Activated effector memory CD4-positive, alpha-beta T cell treated with Interleukin-2 at 50 U/mL for 16 hours (primary cell): ENCODE results near the gene PDGFRB.
"Not testable (repeated sequence)": the region's sequence is repeated elsewhere in the genome, so short reads cannot be mapped to it uniquely, and the experiment has no call there.

ENCODE experiments used
- DNase-seq: peaks from one replicate; pipeline ENCODE4 v3.0.0-alpha.2; 2020

PDGFRB gene

DNA sequence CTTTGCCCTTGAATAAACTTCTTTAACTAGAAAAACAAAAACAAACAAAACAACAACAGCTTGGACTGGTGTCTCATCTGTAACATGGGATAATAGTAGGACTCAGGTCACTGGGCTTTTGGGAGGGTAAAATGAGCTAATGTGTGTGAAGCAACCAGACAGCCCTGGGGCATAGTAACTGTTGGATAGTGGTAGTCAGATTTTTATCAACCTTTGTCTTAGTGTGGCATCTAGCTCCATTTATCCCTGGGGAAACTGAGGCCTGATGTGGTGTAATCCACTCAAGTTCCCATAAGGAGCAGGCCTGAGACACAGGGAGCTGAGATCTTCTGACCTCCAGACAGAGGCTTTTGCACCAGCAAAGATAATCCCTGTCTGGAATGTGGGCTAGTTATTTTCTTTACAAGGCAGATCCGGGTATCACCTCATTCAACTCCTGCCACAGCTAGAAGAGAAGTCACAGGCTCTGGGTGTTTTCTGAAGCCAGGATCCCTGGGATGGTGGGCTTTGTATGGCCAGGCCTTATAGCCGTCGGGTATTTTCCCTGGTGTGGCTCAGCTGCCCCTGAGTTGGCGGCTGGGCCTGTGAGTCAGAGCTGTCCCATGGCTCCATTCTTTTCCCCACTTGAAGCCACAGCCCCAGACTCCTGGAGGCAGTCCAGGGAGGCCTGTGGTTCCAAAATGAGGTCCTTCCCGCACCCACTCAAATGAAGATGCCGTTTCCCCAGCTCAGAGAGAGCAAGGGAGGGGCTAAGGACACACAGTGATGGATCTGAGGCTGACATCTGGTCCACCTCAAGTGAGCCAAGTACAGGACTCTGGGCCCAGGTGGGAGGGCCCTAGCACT, 43.2 kb downstream of the PDGFRB start:
- no peak for DNase-seq

DNA sequence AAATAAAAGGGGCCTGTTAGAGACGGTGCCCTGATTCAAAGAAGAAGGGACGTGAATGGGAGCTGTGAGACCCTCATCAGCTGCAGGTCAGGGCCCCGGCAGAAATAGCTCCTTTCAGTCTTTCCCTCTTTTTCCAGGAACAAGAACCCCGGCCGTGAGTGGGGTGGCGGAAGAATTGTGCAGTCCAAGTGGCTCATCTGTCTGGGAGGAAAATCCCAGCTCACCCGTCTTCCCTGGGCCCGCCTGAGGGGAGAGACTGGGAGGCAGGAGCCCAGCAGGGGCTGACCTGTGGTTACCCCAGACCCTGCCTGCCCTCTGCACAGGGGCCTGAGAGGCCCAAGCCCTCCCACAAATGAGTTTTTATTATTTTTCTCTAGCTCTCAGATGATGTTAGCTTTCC, 44.5 kb downstream of the PDGFRB start:
- DNase-seq: no peak

DNA sequence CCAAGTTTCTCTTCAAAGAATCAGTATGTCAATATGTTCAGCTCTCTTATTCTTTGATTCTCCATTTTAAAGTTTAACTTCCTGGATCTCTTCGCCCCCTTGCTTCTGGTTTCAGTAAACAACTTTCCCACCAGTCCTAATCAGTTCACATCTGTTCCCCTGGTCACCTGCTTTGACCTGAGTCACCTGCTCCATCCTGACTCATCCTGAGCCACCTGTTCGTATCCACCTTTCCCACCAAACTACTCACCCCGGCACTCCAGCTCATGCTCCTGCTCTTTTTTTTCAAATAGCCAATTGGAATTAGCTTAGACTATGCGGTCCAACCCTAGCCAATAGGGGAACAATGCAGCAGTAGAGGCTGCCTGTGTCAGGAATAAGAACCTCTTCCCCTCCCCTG, 45.7 kb downstream of the PDGFRB start:
- no peak for DNase-seq

DNA sequence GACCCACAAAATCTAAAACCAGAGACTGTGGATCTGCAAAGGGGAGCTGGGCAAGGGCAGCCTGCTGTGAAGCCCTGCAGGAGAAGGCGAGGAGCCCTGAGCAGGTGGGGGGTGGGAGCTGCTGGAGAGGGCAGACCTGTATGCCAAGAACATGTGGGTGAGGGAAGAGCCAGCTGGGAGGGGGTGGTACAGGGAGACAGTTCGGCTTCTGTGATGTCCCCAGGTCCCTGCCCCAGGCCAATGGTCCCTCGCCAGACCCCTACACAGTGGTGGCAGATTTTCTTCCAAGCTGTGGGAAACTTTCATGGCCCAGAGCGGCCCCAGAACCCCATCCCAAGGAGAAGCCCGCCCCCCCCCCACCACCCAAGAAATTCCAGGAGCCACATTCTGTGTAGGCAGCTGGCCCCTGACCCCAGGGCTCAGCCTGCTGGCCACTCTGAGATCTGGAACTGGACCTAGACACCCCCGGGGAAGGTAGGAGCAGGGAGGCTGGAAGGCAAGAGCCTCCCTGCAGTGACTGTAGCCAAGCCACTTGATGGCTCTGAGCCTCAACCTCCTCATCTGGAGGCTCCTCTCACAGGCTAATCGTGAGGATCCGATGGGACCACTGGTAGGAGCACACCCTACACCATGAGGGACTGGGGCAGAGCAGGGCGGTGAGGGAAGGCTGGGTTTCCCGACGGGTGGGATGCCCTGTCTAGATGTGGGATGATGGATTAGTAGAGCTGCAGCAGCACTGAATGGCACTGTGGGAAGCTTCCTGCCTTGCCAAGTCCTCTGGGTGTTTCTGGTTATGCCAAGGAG, 46.7 kb downstream of the PDGFRB start:
- DNase-seq: no peak

DNA sequence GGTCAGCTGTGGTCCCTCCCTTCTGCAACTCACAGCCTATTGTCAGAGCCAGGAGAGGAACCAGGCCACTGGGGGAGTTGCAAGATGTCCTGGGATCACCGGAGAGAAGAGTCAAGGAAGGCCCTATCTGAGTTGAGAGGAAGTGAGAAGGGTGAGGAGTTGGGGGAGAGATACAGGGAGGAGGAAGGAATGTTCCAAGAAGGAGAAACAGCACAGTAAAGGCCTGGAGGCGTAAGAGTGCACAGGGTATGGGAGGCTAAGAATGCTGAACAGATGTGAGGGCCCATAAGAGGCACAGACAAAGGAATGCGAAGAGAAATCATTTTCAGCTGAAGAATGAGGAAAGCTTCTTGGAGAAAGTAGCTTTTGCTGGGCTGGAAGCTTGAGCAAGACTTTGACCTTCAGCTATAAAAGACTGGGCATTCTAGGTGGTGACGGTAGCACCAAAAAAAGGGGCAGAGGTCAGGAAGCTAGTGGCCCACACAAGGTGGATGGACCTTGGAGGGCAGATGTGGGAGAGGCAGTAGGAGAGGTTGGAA, 47.7 kb downstream of the PDGFRB start:
- no peak for DNase-seq

DNA sequence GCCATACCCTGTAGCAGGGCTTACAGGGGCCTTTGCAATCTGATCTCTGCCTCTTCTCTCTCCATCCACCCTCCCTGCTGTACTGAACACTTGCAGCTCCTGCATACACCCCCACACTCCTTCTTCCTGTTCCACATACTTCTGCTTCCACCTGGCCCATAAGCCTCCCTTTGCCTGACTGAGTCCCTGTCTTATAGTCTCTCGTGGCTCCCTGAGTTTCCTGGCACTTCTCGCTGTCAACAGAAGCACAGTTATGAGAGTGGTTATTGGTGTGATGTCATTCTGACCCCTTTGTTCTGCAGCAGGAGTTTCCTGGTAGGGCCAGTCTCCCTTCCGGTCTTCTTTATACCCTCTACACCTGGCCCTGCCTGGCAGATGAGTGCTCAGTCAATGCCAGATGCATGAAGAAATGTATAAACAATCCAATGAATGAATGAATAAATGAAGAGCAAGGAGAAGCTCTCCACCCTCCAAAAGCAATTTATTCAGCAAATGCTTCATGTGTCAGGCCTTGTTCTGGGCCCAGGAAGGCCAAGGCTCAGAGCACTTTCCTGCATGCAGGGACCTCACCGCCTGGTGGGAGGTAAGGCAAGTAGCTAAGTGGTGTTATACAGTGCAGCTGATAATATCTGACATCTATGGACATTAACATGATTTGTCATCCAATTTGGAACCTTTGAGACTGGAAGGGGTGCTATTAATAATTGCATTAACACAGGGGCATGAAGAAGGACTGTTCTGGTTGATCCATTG, 48.8 kb downstream of the PDGFRB start:
- DNase-seq: no peak

DNA sequence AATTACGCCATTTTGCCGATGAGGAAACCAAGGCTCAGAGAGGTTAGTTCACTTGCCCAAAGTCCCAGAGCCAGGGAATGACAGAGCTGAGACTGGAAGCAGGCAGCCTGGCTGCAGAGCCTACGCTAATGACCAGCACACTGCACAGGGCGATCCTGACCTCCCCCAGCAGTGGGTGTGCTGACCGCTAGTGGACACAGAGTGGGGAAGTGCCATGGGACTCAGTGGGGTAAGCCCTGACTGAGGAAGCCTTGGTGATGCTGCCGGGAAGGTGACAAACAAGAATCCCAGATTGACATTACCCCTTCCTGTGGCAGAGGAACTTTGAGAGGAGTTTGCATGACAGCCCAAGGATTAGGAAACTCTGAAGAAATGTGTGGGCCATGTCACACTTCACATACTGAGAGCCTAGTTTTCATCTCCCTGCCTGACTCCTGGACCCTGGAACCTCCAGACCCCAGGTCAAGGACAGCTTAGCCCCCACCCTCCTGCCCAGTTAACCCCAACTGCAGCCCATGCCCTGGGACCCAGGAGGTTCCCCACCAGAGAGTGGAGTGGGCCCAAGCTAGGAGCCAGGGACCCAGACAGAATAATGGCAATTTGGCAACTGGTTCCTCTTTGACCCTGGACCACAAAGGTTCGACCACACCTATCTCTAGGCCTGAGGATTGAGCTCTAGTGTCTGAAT, 49.6 kb downstream of the PDGFRB start:
- no peak for DNase-seq

DNA sequence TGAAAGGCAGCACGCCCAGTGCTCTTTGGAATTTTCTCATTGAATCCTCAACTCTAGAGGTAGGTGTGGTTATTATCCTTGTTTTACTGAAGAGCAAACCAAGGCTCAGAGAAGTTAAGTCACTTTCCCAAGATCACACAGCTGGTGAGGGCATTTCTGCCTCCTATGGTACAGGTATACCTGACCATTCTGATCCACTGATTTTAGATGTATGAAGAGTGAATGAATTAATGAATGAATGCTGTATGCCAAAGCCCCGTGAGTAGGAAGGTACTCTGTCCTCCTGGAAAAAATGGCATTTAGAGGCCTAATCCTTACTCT, 51.1 kb downstream of the PDGFRB start:
- DNase-seq: no peak

DNA sequence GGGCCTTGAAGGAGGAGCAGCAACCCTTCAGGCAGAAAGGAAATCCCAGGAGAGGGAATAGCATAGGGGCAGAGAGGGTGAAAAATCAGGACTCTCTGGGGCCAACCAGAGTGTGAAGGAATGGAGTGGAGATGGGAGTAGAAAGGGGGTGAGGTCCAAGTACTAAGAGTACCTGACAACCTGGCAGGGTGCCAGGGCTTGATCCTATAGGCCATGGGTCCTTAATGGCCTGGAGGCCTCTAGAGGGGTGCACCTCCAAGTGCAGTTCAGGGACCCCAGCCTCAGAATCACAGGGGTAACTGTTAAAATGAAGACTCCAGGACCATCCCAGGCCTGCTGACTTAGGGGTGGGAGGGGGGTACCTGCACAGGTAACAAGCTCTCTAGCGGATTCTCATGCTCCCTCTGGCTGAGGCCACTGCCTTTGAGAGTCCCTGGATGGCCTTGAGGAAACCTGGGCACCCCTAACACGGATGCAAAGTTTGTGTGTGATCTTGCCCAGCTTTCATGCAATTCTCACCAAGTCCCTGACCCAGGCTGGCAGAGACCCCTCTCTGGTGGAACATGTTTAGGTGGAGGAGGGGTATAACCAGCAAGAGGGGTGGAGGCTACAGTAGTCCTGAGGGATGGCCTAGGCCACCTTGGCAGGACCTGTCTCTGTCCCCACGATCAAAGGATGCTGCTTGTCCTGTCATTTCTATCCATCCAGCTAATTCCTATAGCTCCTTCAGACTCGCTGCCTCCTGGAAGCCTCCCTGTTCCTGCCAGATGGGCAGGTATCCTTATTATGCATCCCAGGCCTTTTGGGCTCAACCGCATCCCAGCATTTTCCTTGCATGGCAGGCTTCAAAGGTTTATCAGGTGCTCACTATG, 51.7 kb downstream of the PDGFRB start:
- DNase-seq: no peak

DNA sequence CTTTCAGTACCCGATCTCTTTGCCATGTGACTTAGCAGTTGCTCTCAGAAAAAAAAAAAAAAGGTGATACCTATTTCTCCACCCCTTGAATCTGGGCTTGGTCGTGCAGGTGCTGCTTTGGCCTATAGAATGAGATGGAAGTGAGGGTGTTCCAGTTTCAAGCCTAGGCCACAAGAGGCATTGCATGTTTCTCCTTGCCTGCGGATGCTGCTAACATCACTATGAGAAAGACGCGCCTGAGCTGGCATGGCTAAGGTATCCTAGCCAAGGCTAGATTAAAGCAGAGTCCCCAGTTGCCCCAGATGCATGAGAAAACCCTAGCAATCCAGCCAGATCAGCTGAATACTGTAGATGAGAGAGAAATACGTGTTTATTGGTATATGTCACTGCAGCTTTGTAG, 54.6 kb downstream of the PDGFRB start:
- no peak for DNase-seq

DNA sequence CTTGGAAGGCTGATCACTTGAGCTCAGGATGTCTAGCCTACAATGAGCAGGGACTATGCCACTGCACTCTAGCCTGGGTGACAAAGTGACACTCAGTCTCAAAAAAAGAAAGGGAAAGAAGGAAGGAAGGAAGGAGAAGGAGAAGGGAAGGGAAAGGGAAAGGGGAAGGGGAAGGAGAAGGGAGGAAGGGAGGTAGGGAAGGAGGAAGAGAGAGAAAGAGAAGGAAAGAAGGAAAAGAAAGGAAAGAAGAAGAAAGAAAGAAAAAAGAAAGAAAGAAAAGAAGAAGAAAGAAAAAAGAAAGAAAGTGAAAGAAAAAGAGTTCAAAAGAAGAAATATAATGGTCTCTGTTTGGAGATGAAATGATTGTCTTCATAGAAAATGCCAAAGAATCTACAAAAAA, 58.5 kb downstream of the PDGFRB start:
- DNase-seq: no peak

DNA sequence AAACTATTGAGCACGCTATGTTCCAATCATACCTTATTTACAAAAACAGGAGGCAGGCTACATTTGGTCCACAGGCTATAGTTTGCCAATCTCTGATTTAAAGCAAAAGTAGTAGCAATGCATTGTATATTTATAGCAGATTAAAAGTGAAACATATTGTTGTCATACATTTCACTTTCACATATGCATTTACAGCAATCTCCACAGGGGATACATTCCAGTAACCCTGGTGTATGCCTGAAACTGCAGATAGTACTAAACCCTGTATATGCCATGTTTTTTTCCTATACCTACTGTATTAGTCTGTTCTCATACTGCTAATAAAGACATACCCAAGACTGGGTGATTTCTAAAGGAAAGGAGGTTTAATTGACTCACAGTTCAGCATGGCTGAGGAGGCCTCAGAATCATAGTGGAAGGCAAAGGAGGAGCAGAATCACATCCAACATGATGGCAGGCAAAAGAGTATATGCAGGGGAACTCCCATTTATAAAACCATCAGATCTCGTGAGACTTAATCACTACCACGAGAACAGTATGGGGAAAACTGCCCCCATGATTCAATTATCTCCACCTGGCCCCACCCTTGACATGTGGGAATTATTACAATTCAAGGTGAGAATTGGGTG, 63.4 kb downstream of the PDGFRB start:
- no peak for DNase-seq

DNA sequence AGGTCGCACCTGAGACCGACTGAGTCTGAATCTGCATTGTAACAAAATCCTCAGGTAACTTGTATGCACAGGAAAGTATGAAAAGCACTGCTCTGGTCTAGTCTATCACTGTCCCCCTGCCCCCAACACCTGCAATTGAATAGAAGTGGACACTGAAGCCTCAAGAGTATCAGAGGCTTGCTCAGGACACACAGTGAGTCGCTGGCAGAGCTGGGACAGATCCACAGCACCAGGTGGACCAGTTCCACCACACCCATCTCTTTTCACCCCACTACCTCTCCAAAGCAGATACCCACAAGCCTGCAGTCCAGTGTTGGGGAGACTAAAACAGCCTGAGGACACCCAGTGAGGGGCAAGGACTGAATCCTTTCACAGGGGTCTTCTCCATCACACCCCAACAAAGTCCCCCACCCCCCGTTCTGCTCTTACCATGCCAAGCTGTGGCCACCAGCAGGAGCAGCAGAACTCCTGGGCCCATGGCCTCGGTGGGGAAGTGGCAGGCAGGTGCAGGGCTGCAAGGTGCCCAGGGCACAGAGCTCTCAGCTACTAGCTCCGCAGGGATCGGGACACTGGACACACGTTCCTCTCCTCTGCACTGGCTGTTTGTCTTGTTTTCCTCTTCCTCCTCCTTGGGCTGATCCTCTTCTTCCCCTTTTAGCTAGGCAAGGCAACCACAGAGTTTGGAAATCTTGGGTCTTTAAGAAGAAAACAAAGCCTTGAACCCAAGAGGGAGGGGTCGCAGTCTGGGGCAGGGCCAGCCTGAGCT, 69.5 kb downstream of the PDGFRB start, which contains the start of gene CSF1R:
Gene CSF1R, minus strand, starts transcription at position 605 of the 766 bp plus-strand sequence. Its CDS starts 127 bp downstream, at position 478.
- no peak for DNase-seq

DNA sequence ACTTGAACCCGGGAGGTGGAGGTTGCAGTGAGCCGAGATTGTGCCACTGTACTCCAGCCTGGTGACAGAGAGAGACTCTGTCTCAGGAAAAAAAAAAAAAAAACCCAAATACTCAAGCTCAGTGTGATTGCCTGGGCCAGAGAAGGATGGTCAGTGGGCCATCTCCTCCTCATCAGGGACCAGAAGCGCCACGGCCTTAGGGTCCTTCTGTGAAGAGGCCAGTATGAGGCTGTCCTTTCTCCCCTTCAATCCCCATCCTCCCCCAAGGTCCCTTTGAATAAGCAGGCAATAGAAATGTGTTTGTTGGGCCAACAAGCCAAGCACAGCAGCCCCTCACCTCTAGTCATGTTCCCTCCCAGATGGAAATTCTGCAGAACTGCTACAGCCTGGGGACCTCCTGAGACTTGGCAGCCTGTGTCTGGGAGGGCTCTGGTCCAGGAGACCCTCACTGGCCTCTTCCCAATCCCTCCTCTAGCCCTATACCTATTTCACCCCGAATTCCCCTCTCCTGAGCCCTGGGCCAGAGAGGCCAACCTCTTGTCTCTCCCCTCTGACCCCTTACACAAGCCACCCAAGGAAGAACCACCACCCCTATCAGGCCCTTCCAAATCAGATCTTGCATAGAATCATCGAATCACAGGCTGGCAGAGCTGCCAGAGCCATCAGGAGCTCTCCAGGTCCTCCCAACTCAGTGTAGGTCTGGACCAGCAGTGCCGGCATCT, 70.3 kb downstream of the PDGFRB start:
- DNase-seq: no peak

DNA sequence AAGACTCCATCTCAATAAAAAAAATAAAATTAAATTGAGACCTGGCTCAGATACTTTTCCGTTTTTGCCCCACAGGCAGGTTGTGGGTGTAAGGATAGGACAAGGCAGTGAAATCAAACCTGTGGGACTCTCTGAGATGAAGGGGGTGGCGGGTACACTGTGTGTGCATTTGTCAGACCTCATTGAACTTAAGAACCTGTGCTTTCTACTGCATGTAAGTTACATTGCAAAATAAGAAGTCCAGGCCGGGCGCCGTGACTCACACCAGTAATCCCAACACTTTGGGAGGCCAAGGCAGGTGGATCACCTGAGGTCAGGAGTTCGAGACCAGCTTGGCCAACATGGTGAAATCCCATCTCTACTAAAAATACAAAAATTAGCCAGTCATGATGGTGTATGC, 70.9 kb downstream of the PDGFRB start:
- DNase-seq: not testable (repeated sequence)

DNA sequence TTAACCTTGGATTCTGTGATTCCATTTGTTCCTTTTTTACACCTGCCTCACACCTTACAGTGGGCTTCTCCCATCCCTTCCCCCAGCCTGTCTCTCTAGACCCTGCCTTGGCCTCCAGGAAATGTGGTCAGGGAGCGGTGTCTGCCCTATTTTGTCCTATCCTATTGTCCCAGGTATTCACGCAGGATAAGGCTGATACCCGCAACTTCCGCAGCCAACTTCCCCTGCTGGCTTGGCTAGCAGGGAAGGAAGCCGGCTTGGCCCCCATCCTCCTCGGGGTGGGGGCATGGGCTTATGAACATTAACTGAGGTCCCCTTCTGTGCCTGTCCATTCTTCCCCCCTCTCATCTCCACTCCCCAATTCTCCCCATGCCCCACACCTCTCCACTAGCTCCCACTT, 72.8 kb downstream of the PDGFRB start:
- no peak for DNase-seq

DNA sequence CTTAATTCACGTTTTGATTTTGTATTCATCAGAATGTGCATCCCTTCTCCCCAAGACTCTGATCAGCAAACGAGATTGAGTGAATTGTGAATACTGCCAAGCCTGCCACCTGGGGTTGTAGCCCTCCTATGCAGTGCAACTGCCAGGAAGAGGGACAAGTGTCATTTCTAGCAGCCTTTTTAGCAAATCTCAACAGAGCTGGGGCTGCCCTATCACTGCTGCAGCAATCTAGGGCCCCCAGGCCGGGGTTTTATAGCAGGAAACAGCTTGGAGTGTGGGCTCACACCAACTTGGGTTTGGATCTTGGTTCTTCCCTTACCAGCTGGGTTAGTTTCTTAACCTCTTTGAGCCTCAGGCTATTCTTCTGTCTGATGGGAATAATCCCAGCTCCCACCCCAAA, 73.3 kb downstream of the PDGFRB start:
- DNase-seq: no peak

DNA sequence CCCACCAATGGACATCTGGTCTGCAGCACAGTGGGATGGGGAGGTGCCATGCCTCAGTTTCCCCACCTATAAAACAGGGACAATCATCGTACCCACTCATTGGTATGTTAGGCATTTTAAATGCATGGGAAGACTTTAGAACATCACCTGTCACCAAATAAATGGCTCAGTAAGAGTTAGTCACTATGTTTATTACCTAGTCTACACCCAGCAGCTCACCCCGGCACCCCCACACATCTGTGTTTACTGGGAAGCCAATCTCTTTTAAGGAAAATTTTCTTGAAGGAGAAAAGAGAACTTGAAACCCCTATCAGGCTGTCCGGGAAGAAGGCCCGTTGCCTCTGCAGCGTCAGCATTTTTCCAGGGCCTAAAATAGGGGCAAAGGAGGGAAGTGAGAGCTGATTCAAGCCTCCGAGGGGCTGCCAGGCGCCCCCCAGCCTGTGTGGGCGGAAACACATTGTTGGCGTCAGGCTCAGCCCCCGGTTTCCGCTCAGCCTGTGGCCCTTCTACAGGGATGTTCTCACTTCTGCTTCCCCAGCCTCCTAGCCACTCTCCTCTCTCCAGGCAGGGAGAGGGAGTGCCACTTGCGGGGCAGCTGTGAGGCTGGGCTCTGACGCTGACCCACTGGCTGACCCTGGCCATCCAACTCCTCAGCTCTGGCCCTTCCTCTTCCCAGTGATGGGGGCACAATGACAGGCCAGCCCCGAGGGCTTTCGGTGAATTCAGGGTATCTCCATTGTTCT, 73.9 kb downstream of the PDGFRB start:
- DNase-seq: no peak
